HepG2 (cell line): ENCODE results near the gene ZNF684. TPM values are rescaled to one million over a fixed set of nuclear protein-coding genes. Genes with fewer than 3 reads are reported as not detected.

Source experiments
- BRCA1 ChIP-seq: sonication (generic); formaldehyde crosslinking; IDR thresholded peaks from 2 replicates; pipeline ENCODE4 v1.4.0; 2020; ENCODE audit warnings: missing genetic modification reagents
- CEBPB ChIP-seq: IDR thresholded peaks from 2 replicates; pipeline ENCODE4 v1.6.1; 2011; ENCODE audit warnings: low read depth, low read length, improper control_type of control experiment, borderline replicate concordance
- JUN ChIP-seq: sonication (generic); formaldehyde crosslinking; IDR thresholded peaks from 2 replicates; pipeline ENCODE4 v1.4.0; 2020; ENCODE audit warnings: mild to moderate bottlenecking, missing genetic modification reagents
- RFX3 ChIP-seq: IDR thresholded peaks from 2 replicates; pipeline ENCODE4 v1.6.1; 2016; ENCODE audit warnings: missing biosample characterization, missing genetic modification reagents
- SNAPC5 ChIP-seq: sonication (generic); formaldehyde crosslinking; IDR thresholded peaks from 2 replicates; pipeline ENCODE4 v1.8.1; 2023; ENCODE audit warnings: mild to moderate bottlenecking, missing genetic modification reagents, borderline replicate concordance
- ZFP37 ChIP-seq: sonication (generic); formaldehyde crosslinking; IDR thresholded peaks from 2 replicates; pipeline ENCODE4 v1.4.0; 2020; ENCODE audit warnings: missing genetic modification reagents, borderline replicate concordance
- ZNF362 ChIP-seq: sonication (generic); formaldehyde crosslinking; IDR thresholded peaks from 2 replicates; pipeline ENCODE4 v1.4.0; 2020; ENCODE audit warnings: missing genetic modification reagents, mild to moderate bottlenecking, borderline replicate concordance
- ZNF367 ChIP-seq: sonication (generic); formaldehyde crosslinking; IDR thresholded peaks from 2 replicates; pipeline ENCODE4 v1.4.0; 2020; ENCODE audit warnings: missing genetic modification reagents, borderline replicate concordance
- ZNF558 ChIP-seq: sonication (generic); formaldehyde crosslinking; IDR thresholded peaks from 2 replicates; pipeline ENCODE4 v1.9.0; 2022; ENCODE audit warnings: mild to moderate bottlenecking, missing genetic modification reagents, borderline replicate concordance
- ZNF577 ChIP-seq: sonication (generic); formaldehyde crosslinking; IDR thresholded peaks from 2 replicates; pipeline ENCODE4 v1.4.0; 2020; ENCODE audit warnings: mild to moderate bottlenecking, low read depth, missing genetic modification reagents, borderline replicate concordance
- ZNF883 ChIP-seq: sonication (generic); formaldehyde crosslinking; IDR thresholded peaks from 2 replicates; pipeline ENCODE4 v1.5.1; 2020; ENCODE audit warnings: mild to moderate bottlenecking, missing genetic modification reagents; ENCODE audit errors: not compliant biosample characterization
- polyA plus RNA-seq, 8 experiments: library from polyadenylated mRNA; depleted of rRNA in 3 of 8; stranded (reverse) in 7 of 8; unstranded in 1 of 8; fragments of >200 nt; fragmentation: Illumina TruSeq in 4 of 8; extraction: Trizol in 4 of 8; gene quantifications; 2 replicates each; pipeline versions ENCODE4 v1.2.1 to v1.2.3, GENCODE V29; 2011 to 2016; ENCODE audit warnings: low read depth in 4 of 8, missing spikeins in 1 of 8, mixed read lengths in 1 of 8; ENCODE audit not compliant: insufficient read depth in 1 of 8
- total RNA-seq, 5 experiments: library from RNA; depleted of rRNA; stranded (reverse); fragments of >200 nt; fragmentation: Illumina TruSeq; extraction: Trizol; gene quantifications; 2 replicates each; pipeline ENCODE4 v1.2.3, GENCODE V29; 2016; ENCODE audit warnings: low read depth in 1 of 5
- TF ChIP-seq, protein P1 (sequence below): sonication (generic); formaldehyde crosslinking; IDR thresholded peaks from 2 replicates; pipeline ENCODE4 v1.8.0; 2022; ENCODE audit warnings: missing genetic modification reagents, mild to moderate bottlenecking, inconsistent platforms, borderline replicate concordance
- TF ChIP-seq, protein P2 (sequence below): sonication (generic); formaldehyde crosslinking; IDR thresholded peaks from 2 replicates; pipeline ENCODE4 v1.8.1; 2023; ENCODE audit warnings: mild to moderate bottlenecking, inconsistent platforms, moderate library complexity, missing genetic modification reagents, borderline replicate concordance
- TF ChIP-seq, protein P3 (sequence below): sonication (generic); formaldehyde crosslinking; IDR thresholded peaks from 2 replicates; pipeline ENCODE4 v1.4.0; 2020; ENCODE audit warnings: mild to moderate bottlenecking, missing genetic modification reagents

ZNF684 gene
- total and polyA plus RNA-seq, 2 of the 13 experiments (the other 11 are each of a cell fraction or from before 2014, with no cell fraction given): 6.5 to 15.2 TPM

DNA sequence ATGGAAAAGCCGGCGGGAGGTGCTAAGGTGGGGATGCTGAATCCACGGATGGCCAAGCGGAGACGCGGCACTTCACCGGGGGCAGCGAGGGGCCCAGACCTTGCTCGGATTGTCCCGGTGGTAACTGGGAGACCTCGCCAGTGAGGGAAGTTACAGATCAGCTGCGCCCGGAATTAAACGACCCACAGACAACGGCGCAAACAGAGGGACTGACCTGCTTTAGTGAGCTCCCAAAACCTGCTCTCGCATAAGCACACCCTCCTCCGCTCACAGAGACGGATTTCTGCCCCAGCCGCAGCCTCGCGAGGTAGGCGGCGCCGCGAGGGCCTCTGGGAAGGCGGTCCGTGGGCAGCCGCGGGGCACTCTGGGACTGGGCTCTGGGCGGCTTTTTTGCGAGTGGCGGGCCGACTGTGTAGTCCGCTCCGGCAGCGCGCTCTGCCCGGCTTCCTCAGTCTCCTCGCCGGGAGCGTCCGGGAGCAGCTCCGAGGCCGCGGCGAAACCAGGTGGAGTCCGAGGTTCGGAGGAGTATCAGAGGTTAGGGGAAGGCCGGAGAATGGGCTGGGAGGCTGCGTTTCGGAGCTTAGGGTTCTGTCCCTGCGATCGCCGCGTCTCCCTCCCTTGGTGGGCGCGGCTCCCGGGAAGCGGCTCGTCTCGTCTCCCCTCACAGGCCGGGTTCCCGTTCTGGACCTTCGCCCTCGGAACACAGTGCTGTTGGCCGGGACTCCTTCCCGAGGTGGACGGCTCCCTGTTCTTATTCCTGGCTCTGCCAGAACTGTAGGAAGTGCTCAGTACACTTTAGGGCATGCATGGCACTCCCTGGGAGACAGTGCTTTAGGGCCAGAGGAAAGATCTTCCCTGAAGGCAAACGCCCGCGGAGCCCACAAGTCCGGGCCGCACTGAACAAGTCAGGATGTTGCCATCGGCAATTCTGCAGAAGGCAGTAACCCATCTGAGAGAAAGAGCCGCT is 22.8 kb upstream of the ZNF684 start, which contains the start of gene EXO5 (continued):
- TF ChIP-seq SNAPC5 (CRISPR knock-in tag) (0 out of 2 replicates have a peak, but pooled peaks have one; percentile 14), ZNF367 (peak; percentile 78; the same call in 1 of the 2 replicates), ZNF883 (CRISPR knock-in tag) (peak; percentile 92), ZFP37 (CRISPR knock-in tag) (0 out of 2 replicates have a peak, but pooled peaks have one; percentile 47), ZNF362 (CRISPR knock-in tag) (peak; percentile 58; the same call in 1 of the 2 replicates), ZNF558 (CRISPR knock-in tag) (0 out of 2 replicates have a peak, but pooled peaks have one; percentile 82), CEBPB (no peak), JUN (0 out of 2 replicates have a peak, but pooled peaks have one; percentile 34), BRCA1 (peak; percentile 94; the same call in 1 of the 2 replicates), RFX3 (CRISPR knock-in tag) (no peak), ZNF577 (CRISPR knock-in tag) (no peak)
- TF ChIP-seq, protein P1, sequence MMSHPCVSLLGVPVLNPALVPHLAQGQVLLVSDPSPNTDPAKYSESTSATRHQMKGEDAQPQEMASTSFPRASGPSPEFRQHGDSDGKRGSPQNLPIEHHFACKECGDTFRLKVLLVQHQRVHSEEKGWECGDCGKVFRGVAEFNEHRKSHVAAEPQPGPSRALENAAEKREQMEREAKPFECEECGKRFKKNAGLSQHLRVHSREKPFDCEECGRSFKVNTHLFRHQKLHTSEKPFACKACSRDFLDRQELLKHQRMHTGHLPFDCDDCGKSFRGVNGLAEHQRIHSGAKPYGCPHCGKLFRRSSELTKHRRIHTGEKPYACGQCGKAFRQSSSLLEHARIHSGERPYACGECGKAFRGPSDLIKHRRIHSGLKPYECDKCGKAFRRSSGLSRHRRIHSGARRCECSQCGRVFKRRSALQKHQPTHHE: peak; percentile 85; the same call in 1 of the 2 replicates
- TF ChIP-seq, protein P2, sequence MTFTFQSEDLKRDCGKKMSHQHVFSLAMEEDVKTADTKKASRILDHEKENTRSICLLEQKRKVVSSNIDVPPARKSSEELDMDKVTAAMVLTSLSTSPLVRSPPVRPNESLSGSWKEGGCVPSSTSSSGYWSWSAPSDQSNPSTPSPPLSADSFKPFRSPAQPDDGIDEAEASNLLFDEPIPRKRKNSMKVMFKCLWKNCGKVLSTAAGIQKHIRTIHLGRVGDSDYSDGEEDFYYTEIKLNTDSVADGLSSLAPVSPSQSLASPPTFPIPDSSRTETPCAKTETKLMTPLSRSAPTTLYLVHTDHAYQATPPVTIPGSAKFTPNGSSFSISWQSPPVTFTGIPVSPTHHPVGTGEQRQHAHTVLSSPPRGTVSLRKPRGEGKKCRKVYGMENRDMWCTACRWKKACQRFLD (CRISPR knock-in tag): peak; percentile 97
- TF ChIP-seq, protein P3, sequence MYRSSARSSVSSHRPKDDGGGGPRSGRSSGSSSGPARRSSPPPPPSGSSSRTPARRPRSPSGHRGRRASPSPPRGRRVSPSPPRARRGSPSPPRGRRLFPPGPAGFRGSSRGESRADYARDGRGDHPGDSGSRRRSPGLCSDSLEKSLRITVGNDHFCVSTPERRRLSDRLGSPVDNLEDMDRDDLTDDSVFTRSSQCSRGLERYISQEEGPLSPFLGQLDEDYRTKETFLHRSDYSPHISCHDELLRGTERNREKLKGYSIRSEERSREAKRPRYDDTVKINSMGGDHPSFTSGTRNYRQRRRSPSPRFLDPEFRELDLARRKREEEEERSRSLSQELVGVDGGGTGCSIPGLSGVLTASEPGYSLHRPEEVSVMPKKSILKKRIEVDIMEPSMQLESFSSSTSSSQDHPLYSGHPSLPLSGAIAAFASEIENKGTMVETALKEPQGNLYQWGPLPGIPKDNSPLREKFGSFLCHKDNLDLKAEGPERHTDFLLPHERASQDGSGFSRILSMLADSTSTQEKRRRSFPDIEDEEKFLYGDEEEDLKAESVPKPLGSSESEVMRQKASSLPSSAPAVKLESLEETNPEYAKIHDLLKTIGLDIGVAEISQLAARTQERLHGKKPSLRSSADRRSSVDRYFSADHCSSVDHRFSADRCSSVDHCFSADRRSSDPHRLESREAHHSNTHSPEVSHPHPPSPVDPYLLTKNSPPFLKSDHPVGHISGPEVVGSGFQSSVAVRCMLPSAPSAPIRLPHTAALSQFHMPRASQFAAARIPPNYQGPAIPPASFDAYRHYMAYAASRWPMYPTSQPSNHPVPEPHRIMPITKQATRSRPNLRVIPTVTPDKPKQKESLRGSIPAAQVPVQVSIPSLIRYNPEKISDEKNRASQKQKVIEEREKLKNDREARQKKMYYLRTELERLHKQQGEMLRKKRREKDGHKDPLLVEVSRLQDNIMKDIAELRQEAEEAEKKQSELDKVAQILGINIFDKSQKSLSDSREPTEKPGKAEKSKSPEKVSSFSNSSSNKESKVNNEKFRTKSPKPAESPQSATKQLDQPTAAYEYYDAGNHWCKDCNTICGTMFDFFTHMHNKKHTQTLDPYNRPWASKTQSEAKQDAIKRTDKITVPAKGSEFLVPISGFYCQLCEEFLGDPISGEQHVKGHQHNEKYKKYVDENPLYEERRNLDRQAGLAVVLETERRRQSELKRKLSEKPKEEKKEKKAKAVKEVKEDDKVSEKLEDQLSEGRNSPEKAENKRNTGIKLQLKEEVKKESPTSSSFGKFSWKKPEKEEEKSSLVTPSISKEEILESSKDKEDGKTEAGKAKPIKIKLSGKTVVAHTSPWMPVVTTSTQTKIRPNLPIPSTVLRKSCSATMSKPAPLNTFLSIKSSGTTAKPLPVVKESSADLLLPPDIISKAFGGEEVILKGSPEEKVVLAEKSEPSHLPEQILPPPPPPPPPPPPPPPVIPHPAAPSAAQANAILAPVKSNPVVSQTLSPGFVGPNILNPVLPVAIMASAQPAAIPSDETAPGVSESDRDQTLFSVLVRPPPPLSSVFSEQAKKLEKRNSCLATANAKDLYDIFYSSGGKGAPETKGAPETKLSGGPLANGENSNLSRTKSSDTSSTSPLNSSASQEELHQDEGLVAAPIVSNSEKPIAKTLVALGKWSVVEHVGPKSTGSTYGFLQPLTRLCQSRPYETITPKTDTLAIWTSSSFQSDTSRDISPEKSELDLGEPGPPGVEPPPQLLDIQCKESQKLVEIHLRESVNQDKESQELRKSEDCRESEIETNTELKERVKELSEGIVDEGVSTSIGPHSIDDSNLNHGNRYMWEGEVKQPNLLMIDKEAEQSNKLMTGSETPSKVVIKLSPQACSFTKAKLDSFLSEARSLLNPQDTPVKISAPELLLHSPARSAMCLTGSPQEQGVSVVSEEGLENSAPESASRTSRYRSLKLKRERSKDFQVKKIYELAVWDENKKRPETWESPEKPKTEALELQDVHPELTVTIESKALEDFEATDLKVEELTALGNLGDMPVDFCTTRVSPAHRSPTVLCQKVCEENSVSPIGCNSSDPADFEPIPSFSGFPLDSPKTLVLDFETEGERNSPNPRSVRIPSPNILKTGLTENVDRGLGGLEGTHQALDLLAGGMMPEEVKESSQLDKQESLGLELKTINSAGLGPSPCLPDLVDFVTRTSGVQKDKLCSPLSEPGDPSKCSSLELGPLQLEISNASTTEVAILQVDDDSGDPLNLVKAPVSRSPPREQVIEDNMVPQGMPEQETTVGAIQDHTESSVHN: peak; percentile 82; the same call in 1 of the 2 replicates
